HCT116 (cell line): ENCODE measurements around the gene STX1B. TPM values are rescaled to one million over a fixed set of nuclear protein-coding genes. Genes with fewer than 3 reads are reported as not detected.

Source experiments
- ATAC-seq: fragments of 200-7000 bp; cut with Tn5 transposase; 2 replicates; pipeline ENCODE4 v1.9.1; 2020; ENCODE audit warnings: mild to moderate bottlenecking, moderate library complexity
- BruUV-seq: library from RNA; stranded (reverse); fragments of 400-500 nt; replicated peaks from 2 replicates; lab custom pipeline; 2021; lab: Mats Ljungman, UMichigan
- CTCF ChIA-PET: fragments of 300-600 bp; sonication (Branson Sonifier 250); formaldehyde crosslinking; loops from one replicate; lab custom pipeline; 2021; ENCODE audit warnings: antibody characterized with exemption; lab: Charles Lee
- POLR2A ChIA-PET: fragments of 300-600, 350-600 bp; sonication (Branson Sonifier 250); formaldehyde crosslinking; loops from one replicate; lab custom pipeline; 2021; ENCODE audit warnings: antibody characterized with exemption; lab: Charles Lee
- RAD21 ChIA-PET, 2 experiments: fragments of 300-600 bp; sonication (Branson Sonifier 250); formaldehyde crosslinking; loops; one replicate each; lab custom pipeline; 2023; ENCODE audit warnings: low total read pairs in 2 of 2; ENCODE audit not compliant: uncharacterized antibody in 2 of 2, unreplicated experiment in 2 of 2, low non-redundant PET in 1 of 2; lab: Charles Lee
- DNase-seq: peaks from one replicate; pipeline ENCODE4 v3.0.0-alpha.2; 2010; ENCODE audit warnings: low read depth, low spot score
- H2AFZ ChIP-seq: fragments of 200-600 bp; shearing (Covaris generic), sonication (generic); 2 replicates; pipeline ENCODE4 v1.6.1; 2017; ENCODE audit warnings: low read depth, mixed run types, mixed read lengths, antibody characterized with exemption, low read length; ENCODE audit not compliant: poor library complexity, severe bottlenecking
- H3K27ac ChIP-seq: 2 replicates; pipeline ENCODE4 v1.5.1; 2012; ENCODE audit warnings: low read depth, low read length
- H3K27me3 ChIP-seq: fragments of 200-600 bp; sonication (generic); 2 replicates; pipeline ENCODE4 v1.6.1; 2016; ENCODE audit warnings: mixed run types, low read length, mixed read lengths; ENCODE audit not compliant: insufficient read depth
- H3K36me3 ChIP-seq, 2 experiments: fragments of 200-500 bp in 1 of 2; fragments of 200-600 bp in 1 of 2; sonication (Bioruptor generic) in 1 of 2; sonication (generic) in 1 of 2; 2 replicates each; pipeline versions ENCODE4 v1.5.1 to v1.6.1; 2014 to 2016; ENCODE audit warnings: low read length in 2 of 2, inconsistent platforms in 1 of 2, mixed read lengths in 1 of 2, mixed run types in 1 of 2; ENCODE audit not compliant: insufficient read depth in 2 of 2, control insufficient read depth in 1 of 2
- H3K4me1 ChIP-seq, 2 experiments: fragments of 200-600 bp in 1 of 2; sonication (generic) in 1 of 2; 2 replicates each; pipeline versions ENCODE4 v1.5.1 to v1.6.1; 2012 to 2017; ENCODE audit warnings: low read length in 2 of 2, inconsistent platforms in 1 of 2, mild to moderate bottlenecking in 1 of 2, mixed read lengths in 1 of 2, mixed run types in 1 of 2, moderate library complexity in 1 of 2; ENCODE audit not compliant: insufficient read depth in 2 of 2, control insufficient read depth in 1 of 2
- H3K4me2 ChIP-seq: fragments of 200-600 bp; sonication (generic); 2 replicates; pipeline ENCODE4 v1.6.1; 2017; ENCODE audit warnings: mixed run types, low read length, mixed read lengths
- H3K4me3 ChIP-seq, 2 experiments: fragments of 200-600 bp in 1 of 2; sonication (generic) in 1 of 2; replicated peaks in 1 of 2; 2 replicates each; pipeline ENCODE4 v1.5.1; 2011 to 2016; ENCODE audit warnings: low read length in 2 of 2, control low read depth in 1 of 2, low read depth in 1 of 2, mild to moderate bottlenecking in 1 of 2, mixed read lengths in 1 of 2, mixed run types in 1 of 2
- H3K79me2 ChIP-seq: fragments of 200-600 bp; sonication (generic); 2 replicates; pipeline ENCODE4 v1.6.1; 2017; ENCODE audit warnings: mild to moderate bottlenecking, mixed run types, low read length, moderate library complexity, mixed read lengths; ENCODE audit not compliant: insufficient read depth
- H3K9ac ChIP-seq: fragments of 200-600 bp; sonication (generic); 2 replicates; pipeline ENCODE4 v1.6.1; 2016; ENCODE audit warnings: low read length, mixed read lengths
- H3K9me2 ChIP-seq: fragments of 200-600 bp; sonication (generic), shearing (Covaris generic); 2 replicates; pipeline ENCODE4 v1.6.1; 2017; ENCODE audit warnings: mixed run types, mild to moderate bottlenecking, moderate library complexity; ENCODE audit not compliant: insufficient read depth
- H3K9me3 ChIP-seq, 2 experiments: fragments of 200-500 bp in 1 of 2; fragments of 200-600 bp in 1 of 2; sonication (Bioruptor generic) in 1 of 2; sonication (generic) in 1 of 2; 2 replicates each; pipeline ENCODE4 v1.6.1; 2014 to 2017; ENCODE audit warnings: low read length in 2 of 2, mixed read lengths in 2 of 2, inconsistent platforms in 1 of 2, low read depth in 1 of 2, mild to moderate bottlenecking in 1 of 2, mixed run types in 1 of 2, moderate library complexity in 1 of 2; ENCODE audit not compliant: control insufficient read depth in 1 of 2, insufficient read depth in 1 of 2
- H4K20me1 ChIP-seq: fragments of 200-600 bp; sonication (generic), shearing (Covaris generic); 2 replicates; pipeline ENCODE4 v1.6.1; 2017; ENCODE audit warnings: mixed run types, mild to moderate bottlenecking, moderate library complexity; ENCODE audit not compliant: insufficient read depth
- ATF3 ChIP-seq: IDR thresholded peaks from 2 replicates; pipeline ENCODE4 v1.6.1; 2012
- CBX3 ChIP-seq: IDR thresholded peaks from 2 replicates; pipeline ENCODE4 v1.6.1; 2012; ENCODE audit warnings: low read depth
- EZH2phosphoT487 ChIP-seq: fragments of 200-600 bp; IDR thresholded peaks from 2 replicates; pipeline ENCODE4 v1.6.1; 2018; ENCODE audit warnings: antibody characterized with exemption, borderline replicate concordance
- FOSL1 ChIP-seq: IDR thresholded peaks from 2 replicates; pipeline ENCODE4 v1.6.1; 2012; ENCODE audit warnings: low read depth
- POLR2AphosphoS5 ChIP-seq: IDR thresholded peaks from 2 replicates; pipeline ENCODE4 v1.6.1; 2011; ENCODE audit warnings: mild to moderate bottlenecking, low read depth, low read length, moderate library complexity
- RAD21 ChIP-seq: IDR thresholded peaks from 2 replicates; pipeline ENCODE4 v1.6.1; 2012; ENCODE audit warnings: low read depth, mild to moderate bottlenecking
- REST ChIP-seq: IDR thresholded peaks from 2 replicates; pipeline ENCODE4 v1.6.1; 2012; ENCODE audit warnings: low read depth
- SIN3A ChIP-seq: IDR thresholded peaks from 2 replicates; pipeline ENCODE4 v1.6.1; 2012; ENCODE audit warnings: low read depth
- SRF ChIP-seq: IDR thresholded peaks from 2 replicates; pipeline ENCODE4 v1.6.1; 2012; ENCODE audit warnings: low read depth
- ZBTB33 ChIP-seq: IDR thresholded peaks from 2 replicates; pipeline ENCODE4 v1.6.1; 2011; ENCODE audit warnings: mild to moderate bottlenecking, low read length, moderate library complexity; ENCODE audit not compliant: insufficient replicate concordance; ENCODE audit errors: extremely low read depth
- intact Hi-C: fragments of 100-400 bp; cut with micrococcal nuclease; formaldehyde crosslinking; loops from 2 replicates; pipeline ENCODE4 v1.10.0; 2022
- total RNA-seq: library from RNA; stranded (reverse); gene quantifications from one replicate; pipeline ENCODE4 v1.2.1, GENCODE V29; 2021; ENCODE audit not compliant: unreplicated experiment

Gene STX1B
- total RNA-seq, 1 experiment from 2014 or later = 1.6 TPM

- no peak for ATAC-seq
- Histone ChIP-seq H3K9me3 (no peaks in the 10 kb centered on the region), H3K4me3 (no peak overlapping the region), H3K36me3 (no peaks in the 10 kb centered on the region), H2AFZ (no peak overlapping the region), H3K9me2 (no peaks in the 10 kb centered on the region), H3K79me2 (no peaks in the 10 kb centered on the region), H3K4me1 (peaks cover 8 to 29% of the 10 kb centered on the region in 2 experiments), H3K4me2 (no peak overlapping the region), H3K27me3 (no peaks in the 10 kb centered on the region), H3K9ac (no peak overlapping the region), H4K20me1 (no peaks in the 10 kb centered on the region), H3K27ac (no peak overlapping the region)
- ChIA-PET CTCF (no interaction called here), RAD21 (no interaction called here), POLR2A (no interaction called here)
- DNase-seq = no peak
- intact Hi-C loops = no loop called here
- no TSS peak for BruUV-seq
- no peak for TF ChIP-seq POLR2AphosphoS5
- TF ChIP-seq ZBTB33 = no peak
- TF ChIP-seq REST = no peak
- TF ChIP-seq EZH2phosphoT487 = no peak
- TF ChIP-seq ATF3 = no peak
- TF ChIP-seq FOSL1 = no peak
- TF ChIP-seq CBX3 = no peak
- TF ChIP-seq SRF = no peak
- TF ChIP-seq SIN3A = no peak
- no peak for TF ChIP-seq RAD21
Measured at GRCh38 chr16:31050280-31051030, 40.0 kb upstream of the STX1B start.
